Spleen (tissue), 11 donors: ENCODE measurements around the gene SELENOO. TPM values are rescaled to one million over a fixed set of nuclear protein-coding genes. Genes with fewer than 3 reads are reported as not detected.

Source experiments
- DNase-seq: peaks from one replicate; pipeline ENCODE4 v3.0.0-alpha.2; 2020
- H3K27ac ChIP-seq, 8 donors: fragments of 200-600 bp; sonication (generic) in 7 of 8; 1 replicate in 4 of 8; 2 replicates in 4 of 8; pipeline versions ENCODE4 v1.5.0 to v1.8.0; 2016 to 2021; ENCODE audit warnings: inconsistent platforms in 4 of 8, mild to moderate bottlenecking in 4 of 8, moderate library complexity in 1 of 8
- H3K27me3 ChIP-seq, 7 donors: fragments of 200-600 bp; sonication (generic) in 6 of 7; replicated peaks in 1 of 7; 1 replicate in 4 of 7; 2 replicates in 3 of 7; pipeline versions ENCODE4 v1.5.0 to v1.8.0; 2016 to 2021; ENCODE audit warnings: inconsistent platforms in 3 of 7, mild to moderate bottlenecking in 1 of 7
- H3K36me3 ChIP-seq, 6 donors: fragments of 200-600 bp; sonication (generic) in 5 of 6; 1 replicate in 4 of 6; 2 replicates in 2 of 6; pipeline versions ENCODE4 v1.5.0 to v1.8.0; 2016 to 2021; ENCODE audit warnings: inconsistent platforms in 2 of 6
- H3K4me1 ChIP-seq, 6 donors: fragments of 200-600 bp; sonication (generic) in 5 of 6; 1 replicate in 3 of 6; 2 replicates in 3 of 6; pipeline versions ENCODE4 v1.5.0 to v1.8.0; 2016 to 2021; ENCODE audit warnings: inconsistent platforms in 3 of 6
- H3K4me3 ChIP-seq, 8 donors: fragments of 200-600 bp; sonication (generic) in 7 of 8; 1 replicate in 4 of 8; 2 replicates in 4 of 8; pipeline versions ENCODE4 v1.5.0 to v1.8.0; 2016 to 2021; ENCODE audit warnings: inconsistent platforms in 4 of 8, mild to moderate bottlenecking in 4 of 8, moderate library complexity in 2 of 8
- H3K9me3 ChIP-seq, 8 donors: fragments of 200-600 bp; sonication (generic) in 7 of 8; 1 replicate in 4 of 8; 2 replicates in 4 of 8; pipeline versions ENCODE4 v1.5.0 to v1.8.0; 2016 to 2021; ENCODE audit warnings: inconsistent platforms in 4 of 8
- POLR2A ChIP-seq, 3 donors: fragments of 450-650 bp; IDR thresholded peaks; one replicate each; pipeline ENCODE4 v1.5.1; 2017; ENCODE audit warnings: antibody characterized with exemption in 3 of 3, mild to moderate bottlenecking in 1 of 3
- POLR2AphosphoS5 ChIP-seq, 3 donors: sonication (generic); formaldehyde crosslinking; IDR thresholded peaks; one replicate each; pipeline ENCODE4 v1.5.1; 2017; ENCODE audit warnings: antibody characterized with exemption in 3 of 3
- WGBS, 5 donors: extraction: QIAGEN DNeasy Blood & Tissue Kit in 3 of 5; methylation state at CpG; one replicate each; pipeline versions ENCODE4 v1.1.5 to v1.1.7; 2013 to 2018; 5-methylcytosine and 5-hydroxymethylcytosine counted together
- intact Hi-C: fragments of 100-400 bp; cut with DNase I; formaldehyde crosslinking; loops from one replicate; pipeline ENCODE4 v1.15.0; 2023; ENCODE audit warnings: low total_unique reads
- polyA plus RNA-seq, 3 donors: library from polyadenylated mRNA; stranded (reverse); fragments of 200-250 nt; gene quantifications; one replicate each; pipeline ENCODE4 v1.2.1, GENCODE V29; 2013
- total RNA-seq, 7 donors: library from RNA; depleted of rRNA in 3 of 7; stranded (reverse); fragments of >200 nt in 3 of 7; fragmentation: NEBNext Ultra II Directional in 4 of 7; extraction: Animal tissue kit (Norgen Biotek cat#: 25700) in 4 of 7; gene quantifications; one replicate each; pipeline versions ENCODE4 v1.1.0 to v1.2.1, GENCODE V29; 2016 to 2021
- TF ChIP-seq, protein P1 (sequence below), 11 experiments: fragments of 200-600 bp in 7 of 11; fragments of 450-650 bp in 4 of 11; sonication (generic) in 4 of 11; IDR thresholded peaks in 8 of 11; conservative IDR thresholded peaks in 3 of 11; 1 replicate in 7 of 11; 2 replicates in 4 of 11; pipeline versions ENCODE4 v1.4.0 to v1.8.0; 2016 to 2021; ENCODE audit warnings: antibody characterized with exemption in 11 of 11, inconsistent platforms in 4 of 11, mild to moderate bottlenecking in 1 of 11
- donor health status: healthy with polysubstance abuse.
- donor health status: DM: no; HTN: no; CAD: no; lungs with moderate emphysema.
- donor health status: DM: no; HTN: no; CAD: no.
- donor health status: Bipolar disorder and iron deficiency.
- donor health status: healthy.
- donor health status: DM: no; HTN: no; CAD: no.
- donor health status: DM: yes; HTN: yes; CAD: no.

SELENOO gene
- total and polyA plus RNA-seq, 10 donors = 25.4 to 70.8 (median 29.5) TPM

- H3K9me3 ChIP-seq = no peaks in the 10 kb centered on the region
- no peak for DNase-seq
- peaks cover 7 to 100% (median 70%) of the 10 kb centered on the region in 6 donors for H3K36me3 ChIP-seq
These were observed 26.9 kb downstream of the SELENOO start for GRCh38 chr22:50227579-50228215.

DNA sequence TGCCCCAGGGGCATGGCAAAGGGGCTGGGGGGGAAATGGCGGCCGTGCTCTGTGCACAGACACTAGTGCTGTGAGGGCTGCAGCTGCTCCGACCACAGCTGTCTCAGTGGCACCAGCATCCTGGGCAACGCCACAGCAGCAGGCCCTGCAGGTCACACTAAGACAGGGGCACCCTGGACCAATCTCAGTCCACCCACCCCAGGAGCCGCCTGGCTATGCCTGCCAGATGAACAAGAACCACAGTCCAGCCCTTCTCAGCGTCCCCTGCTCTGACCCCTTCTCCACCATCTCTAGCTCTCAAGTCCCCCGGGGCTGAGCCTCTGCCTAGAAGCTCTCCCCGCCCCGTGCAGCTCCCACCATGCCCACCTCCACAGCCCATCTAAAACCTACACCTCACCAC lies 27.6 kb downstream of the SELENOO start:
- H3K4me1 ChIP-seq = no peaks in the 10 kb centered on the region
- TF ChIP-seq, protein P1, sequence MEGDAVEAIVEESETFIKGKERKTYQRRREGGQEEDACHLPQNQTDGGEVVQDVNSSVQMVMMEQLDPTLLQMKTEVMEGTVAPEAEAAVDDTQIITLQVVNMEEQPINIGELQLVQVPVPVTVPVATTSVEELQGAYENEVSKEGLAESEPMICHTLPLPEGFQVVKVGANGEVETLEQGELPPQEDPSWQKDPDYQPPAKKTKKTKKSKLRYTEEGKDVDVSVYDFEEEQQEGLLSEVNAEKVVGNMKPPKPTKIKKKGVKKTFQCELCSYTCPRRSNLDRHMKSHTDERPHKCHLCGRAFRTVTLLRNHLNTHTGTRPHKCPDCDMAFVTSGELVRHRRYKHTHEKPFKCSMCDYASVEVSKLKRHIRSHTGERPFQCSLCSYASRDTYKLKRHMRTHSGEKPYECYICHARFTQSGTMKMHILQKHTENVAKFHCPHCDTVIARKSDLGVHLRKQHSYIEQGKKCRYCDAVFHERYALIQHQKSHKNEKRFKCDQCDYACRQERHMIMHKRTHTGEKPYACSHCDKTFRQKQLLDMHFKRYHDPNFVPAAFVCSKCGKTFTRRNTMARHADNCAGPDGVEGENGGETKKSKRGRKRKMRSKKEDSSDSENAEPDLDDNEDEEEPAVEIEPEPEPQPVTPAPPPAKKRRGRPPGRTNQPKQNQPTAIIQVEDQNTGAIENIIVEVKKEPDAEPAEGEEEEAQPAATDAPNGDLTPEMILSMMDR (IDR thresholded peaks at IDR 0.05 in 8 of 11, conservative IDR thresholded peaks at IDR 0.05 in 3 of 11) = no peak
- no peak for TF ChIP-seq POLR2A (IDR thresholded peaks at IDR 0.05)
- no peak for TF ChIP-seq POLR2AphosphoS5 (IDR thresholded peaks at IDR 0.05)
- H3K27ac ChIP-seq = no peak overlapping the region
- intact Hi-C loops = no loop called here
- DNase-seq = no peak
- 92 to 99% (median 96%) methylated on average over 7 to 9 of the region's 9 CpGs for WGBS, 5 donors
- H3K27me3 ChIP-seq = no peaks in the 10 kb centered on the region
- no peaks in the 10 kb centered on the region for H3K9me3 ChIP-seq
- peaks cover 7 to 100% (median 70%) of the 10 kb centered on the region in 6 donors for H3K36me3 ChIP-seq
- H3K4me3 ChIP-seq = no peak overlapping the region

More at GRCh38 chr22:50227579-50228215, 26.9 kb downstream of the SELENOO start:
- Histone ChIP-seq H3K4me3 (no peak overlapping the region), H3K4me1 (no peaks in the 10 kb centered on the region), H3K27me3 (no peaks in the 10 kb centered on the region), H3K27ac (no peak overlapping the region)
- 91 to 99% (median 94%) methylated on average over 16 to 25 of the region's 25 CpGs for WGBS, 5 donors
- intact Hi-C loops = no loop called here
- TF ChIP-seq, protein P1 (IDR thresholded peaks at IDR 0.05 in 8 of 11, conservative IDR thresholded peaks at IDR 0.05 in 3 of 11) = no peak
- no peak for TF ChIP-seq POLR2A (IDR thresholded peaks at IDR 0.05)
- TF ChIP-seq POLR2AphosphoS5 (IDR thresholded peaks at IDR 0.05) = no peak

GRCh38 chr22:50229370-50229769 lies 28.6 kb downstream of the SELENOO start:
- H3K9me3 ChIP-seq = no peaks in the 10 kb centered on the region
- 91 to 96% (median 96%) methylated on average over 8 to 16 of the region's 16 CpGs for WGBS, 5 donors
- H3K27ac ChIP-seq = no peak overlapping the region
- no peak for DNase-seq
- H3K4me3 ChIP-seq = no peak overlapping the region
- H3K27me3 ChIP-seq = no peaks in the 10 kb centered on the region
- peaks cover 0 to 97% (median 62%) of the 10 kb centered on the region in 6 donors for H3K36me3 ChIP-seq
- H3K4me1 ChIP-seq = no peaks in the 10 kb centered on the region
- TF ChIP-seq POLR2A (IDR thresholded peaks at IDR 0.05) = no peak
- TF ChIP-seq POLR2AphosphoS5 (IDR thresholded peaks at IDR 0.05) = no peak
- TF ChIP-seq, protein P1 (IDR thresholded peaks at IDR 0.05 in 8 of 11, conservative IDR thresholded peaks at IDR 0.05 in 3 of 11) = no peak
- intact Hi-C loops = no loop called here

- intact Hi-C loops = no loop called here
- no peaks in the 10 kb centered on the region for H3K27me3 ChIP-seq
- DNase-seq = no peak
- H3K9me3 ChIP-seq = no peaks in the 10 kb centered on the region
- H3K4me1 ChIP-seq = peaks cover 0 to 13% (median 0%) of the 10 kb centered on the region in 6 donors
- TF ChIP-seq, protein P1 (IDR thresholded peaks at IDR 0.05 in 8 of 11, conservative IDR thresholded peaks at IDR 0.05 in 3 of 11) = no peak
- TF ChIP-seq POLR2A (IDR thresholded peaks at IDR 0.05) (no peak), POLR2AphosphoS5 (IDR thresholded peaks at IDR 0.05) (no peak)
- WGBS, 5 donors = 92 to 96% (median 94%) methylated on average over 20 of the region's 20 CpGs
- peaks cover 0 to 93% (median 39%) of the 10 kb centered on the region in 6 donors for H3K36me3 ChIP-seq
- no peak overlapping the region for H3K27ac ChIP-seq
- H3K4me3 ChIP-seq = no peak overlapping the region
These were observed 31.8 kb downstream of the SELENOO start for GRCh38 chr22:50232481-50233151.
